NAMALWA (cell line): ENCODE measurements around the gene DDC.
A peak's percentile ranks its signal among the peaks of the same experiment; 100 is the strongest.
"Not testable (repeated sequence)": the region's sequence is repeated elsewhere in the genome, so short reads cannot be mapped to it uniquely, and the experiment has no call there.

Experiments
- DNase-seq: peaks from one replicate; pipeline ENCODE4 v3.0.0-alpha.2; 2015; ENCODE audit warnings: low spot score

Gene DDC

GRCh38 chr7:50588937-50589336 lies 23.7 kb upstream of the DDC start:
- DNase-seq, result peak; percentile 36

GRCh38 chr7:50587737-50588136 lies 22.5 kb upstream of the DDC start:
- DNase-seq, result no peak

- DNase-seq, result no peak
Observed at GRCh38 chr7:50584793-50585408, 19.7 kb upstream of the DDC start.

- DNase-seq, result no peak
Observed at GRCh38 chr7:50584386-50584785, 19.2 kb upstream of the DDC start.

GRCh38 chr7:50583295-50583694 lies 18.1 kb upstream of the DDC start:
- not testable (repeated sequence) for DNase-seq

- DNase-seq, result not testable (repeated sequence)
Observed at GRCh38 chr7:50582271-50582670, 17.1 kb upstream of the DDC start.

- DNase-seq, result not testable (repeated sequence)
Observed at GRCh38 chr7:50580666-50581065, 15.5 kb upstream of the DDC start.

- DNase-seq, result no peak
Observed at GRCh38 chr7:50580057-50580456, 14.9 kb upstream of the DDC start.

- not testable (repeated sequence) for DNase-seq
Observed at GRCh38 chr7:50578105-50578504, 12.9 kb upstream of the DDC start.

- DNase-seq, result no peak
Observed at GRCh38 chr7:50577569-50577968, 12.4 kb upstream of the DDC start.

- DNase-seq, result not testable (repeated sequence)
Observed at GRCh38 chr7:50576388-50576787, 11.2 kb upstream of the DDC start.

- no peak for DNase-seq
Observed at GRCh38 chr7:50567715-50568261, 2.6 kb upstream of the DDC start.

GRCh38 chr7:50565977-50566376 lies 772 bp upstream of the DDC start:
- no peak for DNase-seq

- no peak for DNase-seq
Observed at GRCh38 chr7:50565559-50565916, 333 bp upstream of the DDC start.

- no peak for DNase-seq
Observed at GRCh38 chr7:50564171-50564570, 1.0 kb downstream of the DDC start.

- DNase-seq, result no peak
Observed at GRCh38 chr7:50562136-50562535, 3.1 kb downstream of the DDC start.

- no peak for DNase-seq
Observed at GRCh38 chr7:50560865-50561351, 4.3 kb downstream of the DDC start.

- DNase-seq, result no peak
Observed at GRCh38 chr7:50559881-50560280, 5.3 kb downstream of the DDC start.

GRCh38 chr7:50558294-50559053 lies 6.7 kb downstream of the DDC start:
- DNase-seq, result no peak

- no peak for DNase-seq
Observed at GRCh38 chr7:50557099-50557498, 8.1 kb downstream of the DDC start.

- DNase-seq, result no peak
Observed at GRCh38 chr7:50556247-50556991, 8.8 kb downstream of the DDC start.

- no peak for DNase-seq
Observed at GRCh38 chr7:50555594-50556140, 9.5 kb downstream of the DDC start.
